Fibroblast of the aortic adventitia (primary cell): ENCODE results near the gene COL13A1. TPM values are rescaled to one million over a fixed set of nuclear protein-coding genes. Genes with fewer than 3 reads are reported as not detected.
A peak's percentile ranks its signal among the peaks of the same experiment; 100 is the strongest.

ENCODE experiments used
- DNase-seq: peaks from one replicate; pipeline ENCODE4 v3.0.0-alpha.2; 2010; ENCODE audit warnings: low read depth
- H3K4me3 ChIP-seq: 2 replicates; pipeline ENCODE4 v1.5.1; 2011; ENCODE audit warnings: low read depth, mild to moderate bottlenecking, control low read depth, low read length, moderate library complexity
- total RNA-seq: library from RNA; depleted of rRNA; stranded (reverse); fragments of >200 nt; gene quantifications from 2 replicates; pipeline ENCODE4 v1.2.3, GENCODE V29; 2012; ENCODE audit warnings: low replicate concordance
- TF ChIP-seq, protein P1 (sequence below): IDR thresholded peaks from 2 replicates; pipeline ENCODE4 v1.5.1; 2011; ENCODE audit warnings: mild to moderate bottlenecking, low read length, control low read depth, inconsistent platforms; ENCODE audit not compliant: insufficient read depth

COL13A1 gene
- total RNA-seq, 1 donor, result 10.7 TPM

GRCh38 chr10:69952069-69952800, 150.5 kb downstream of the COL13A1 start:
- TF ChIP-seq, protein P1, sequence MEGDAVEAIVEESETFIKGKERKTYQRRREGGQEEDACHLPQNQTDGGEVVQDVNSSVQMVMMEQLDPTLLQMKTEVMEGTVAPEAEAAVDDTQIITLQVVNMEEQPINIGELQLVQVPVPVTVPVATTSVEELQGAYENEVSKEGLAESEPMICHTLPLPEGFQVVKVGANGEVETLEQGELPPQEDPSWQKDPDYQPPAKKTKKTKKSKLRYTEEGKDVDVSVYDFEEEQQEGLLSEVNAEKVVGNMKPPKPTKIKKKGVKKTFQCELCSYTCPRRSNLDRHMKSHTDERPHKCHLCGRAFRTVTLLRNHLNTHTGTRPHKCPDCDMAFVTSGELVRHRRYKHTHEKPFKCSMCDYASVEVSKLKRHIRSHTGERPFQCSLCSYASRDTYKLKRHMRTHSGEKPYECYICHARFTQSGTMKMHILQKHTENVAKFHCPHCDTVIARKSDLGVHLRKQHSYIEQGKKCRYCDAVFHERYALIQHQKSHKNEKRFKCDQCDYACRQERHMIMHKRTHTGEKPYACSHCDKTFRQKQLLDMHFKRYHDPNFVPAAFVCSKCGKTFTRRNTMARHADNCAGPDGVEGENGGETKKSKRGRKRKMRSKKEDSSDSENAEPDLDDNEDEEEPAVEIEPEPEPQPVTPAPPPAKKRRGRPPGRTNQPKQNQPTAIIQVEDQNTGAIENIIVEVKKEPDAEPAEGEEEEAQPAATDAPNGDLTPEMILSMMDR, result no peak
- DNase-seq, result no peak
- no peak overlapping the region for H3K4me3 ChIP-seq

DNA sequence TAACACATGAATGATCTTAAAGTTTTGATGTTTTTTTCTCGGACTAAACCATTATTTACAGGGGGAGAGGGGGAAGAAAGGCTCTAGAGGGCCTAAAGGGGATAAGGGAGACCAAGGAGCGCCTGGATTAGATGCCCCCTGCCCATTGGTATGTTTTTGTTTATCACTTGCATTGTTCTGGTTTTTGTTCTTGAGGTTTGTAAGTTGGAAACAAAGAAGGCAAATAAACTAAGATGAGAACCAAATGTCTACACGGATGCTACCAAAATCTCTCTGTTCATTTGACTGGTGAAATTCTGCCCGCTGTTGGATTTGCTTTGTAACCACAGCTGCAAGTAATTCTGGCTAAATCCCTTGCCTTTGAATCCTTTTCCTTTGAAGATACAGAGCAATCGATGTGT, 151.1 kb downstream of the COL13A1 start:
- no peak overlapping the region for H3K4me3 ChIP-seq
- peak; percentile 14 for DNase-seq
- TF ChIP-seq, protein P1, result no peak

GRCh38 chr10:69953851-69954250, 152.1 kb downstream of the COL13A1 start:
- TF ChIP-seq, protein P1, result no peak
- H3K4me3 ChIP-seq, result no peak overlapping the region
- no peak for DNase-seq

DNA sequence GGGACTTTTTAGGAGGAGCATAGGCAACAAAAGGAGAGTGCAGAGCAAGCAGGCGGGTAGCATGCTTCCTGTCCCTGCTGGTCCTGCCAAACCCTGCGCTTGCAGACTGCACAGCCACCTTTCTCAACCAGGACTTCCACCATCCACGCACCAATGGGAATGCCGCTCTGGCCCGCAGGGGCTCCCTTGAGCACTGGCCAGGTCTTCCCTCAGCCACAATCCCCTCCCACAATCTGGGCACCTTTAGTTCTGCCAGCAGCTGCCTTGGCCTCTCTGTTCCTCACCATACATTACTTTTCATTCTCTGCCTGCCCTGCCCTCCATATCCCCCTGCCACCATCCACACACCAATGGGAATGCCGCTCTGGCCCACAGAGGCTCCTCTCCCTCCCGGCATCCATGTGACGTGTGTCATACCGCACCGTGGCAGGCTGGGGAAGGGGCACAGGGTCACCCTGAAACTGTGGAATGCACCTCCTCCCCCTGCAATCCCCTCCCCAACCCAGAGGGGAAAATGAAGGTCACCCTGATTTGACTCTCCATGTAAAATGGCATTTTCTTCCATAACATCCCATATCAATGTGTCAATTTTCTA, 153.6 kb downstream of the COL13A1 start:
- no peak overlapping the region for H3K4me3 ChIP-seq
- TF ChIP-seq, protein P1, result no peak
- DNase-seq, result no peak

GRCh38 chr10:69955897-69956740, 154.4 kb downstream of the COL13A1 start:
- DNase-seq, result no peak
- H3K4me3 ChIP-seq, result no peak overlapping the region

GRCh38 chr10:69956741-69957230, 155.1 kb downstream of the COL13A1 start:
- no peak for DNase-seq
- no peak overlapping the region for H3K4me3 ChIP-seq
- TF ChIP-seq, protein P1, result no peak

More at GRCh38 chr10:69955897-69956740, 154.4 kb downstream of the COL13A1 start:
- TF ChIP-seq, protein P1, result no peak
